ENCODE measurements around the gene MAB21L4. TPM values are rescaled to one million over a fixed set of nuclear protein-coding genes. Genes with fewer than 3 reads are reported as not detected.
A peak's percentile ranks its signal among the peaks of the same experiment; 100 is the strongest.

Gene MAB21L4
- polyA plus RNA-seq, 4 donors, result 3.8 to 29.3 (median 9.1) TPM

DNA sequence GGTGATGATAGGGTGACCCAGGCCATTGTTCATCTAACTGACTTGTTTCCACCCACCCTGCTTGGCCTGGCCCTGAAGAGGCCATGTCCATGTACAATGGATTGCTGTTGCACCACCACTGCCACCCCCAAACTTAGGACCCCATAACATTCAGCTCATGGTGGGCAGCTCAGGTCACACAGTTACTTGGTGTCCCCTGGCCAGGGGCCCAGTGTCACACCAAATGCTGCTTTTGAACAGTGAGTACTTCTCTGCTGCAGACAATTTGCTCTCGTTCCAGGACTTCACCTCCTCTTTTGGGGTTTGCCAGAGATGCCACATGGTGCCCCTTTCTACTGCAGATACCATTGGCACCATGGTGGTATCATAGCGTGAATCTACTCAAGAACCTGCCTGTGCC, 11.7 kb downstream of the MAB21L4 start:
- Histone ChIP-seq H3K36me3 (ENCODE audit: control insufficient read depth in 3 of 3, insufficient read depth in 2 of 3, low read depth in 1 of 3, low read length in 3 of 3) (peaks cover 0 to 35% (median 0%) of the 10 kb centered on the region in 3 donors), H3K9me3 (ENCODE audit: control insufficient read depth in 2 of 2, insufficient read depth in 1 of 2, low read depth in 1 of 2, low read length in 1 of 2) (no peaks in the 10 kb centered on the region), H3K27ac (ENCODE audit: low read depth in 1 of 3, low read length in 2 of 3) (no peak overlapping the region), H3K27me3 (ENCODE audit: control insufficient read depth in 3 of 3, insufficient read depth in 3 of 3, low read length in 3 of 3) (no peaks in the 10 kb centered on the region), H3K4me1 (ENCODE audit: control insufficient read depth in 3 of 3, insufficient read depth in 2 of 3, low read depth in 1 of 3, low read length in 2 of 3) (peaks cover 0 to 39% (median under 1%) of the 10 kb centered on the region in 3 donors), H3K4me3 (ENCODE audit: low read depth in 1 of 3, low read length in 3 of 3) (no peak overlapping the region)
- DNase-seq (no peak), FAIRE-seq (no peak)
- 86 to 93% (median 92%) methylated on average over 2 of the region's 2 CpGs for WGBS, 3 donors

- Histone ChIP-seq H3K4me1 (ENCODE audit: control insufficient read depth in 3 of 3, insufficient read depth in 2 of 3, low read depth in 1 of 3, low read length in 2 of 3) (peaks cover 0 to 24% (median 5%) of the 10 kb centered on the region in 3 donors), H3K27ac (ENCODE audit: low read depth in 1 of 3, low read length in 2 of 3) (no peak overlapping the region), H3K36me3 (ENCODE audit: control insufficient read depth in 3 of 3, insufficient read depth in 2 of 3, low read depth in 1 of 3, low read length in 3 of 3) (peaks cover 0 to 20% (median 0%) of the 10 kb centered on the region in 3 donors), H3K9me3 (ENCODE audit: control insufficient read depth in 2 of 2, insufficient read depth in 1 of 2, low read depth in 1 of 2, low read length in 1 of 2) (no peaks in the 10 kb centered on the region), H3K4me3 (ENCODE audit: low read depth in 1 of 3, low read length in 3 of 3) (no peak overlapping the region), H3K27me3 (ENCODE audit: control insufficient read depth in 3 of 3, insufficient read depth in 3 of 3, low read length in 3 of 3) (no peaks in the 10 kb centered on the region)
- 54 to 68% (median 61%) methylated on average over 6 of the region's 6 CpGs for WGBS, 3 donors
- FAIRE-seq (no peak), DNase-seq (no peak)
Measured at GRCh38 chr2:240881913-240882312, 14.0 kb downstream of the MAB21L4 start.

DNA sequence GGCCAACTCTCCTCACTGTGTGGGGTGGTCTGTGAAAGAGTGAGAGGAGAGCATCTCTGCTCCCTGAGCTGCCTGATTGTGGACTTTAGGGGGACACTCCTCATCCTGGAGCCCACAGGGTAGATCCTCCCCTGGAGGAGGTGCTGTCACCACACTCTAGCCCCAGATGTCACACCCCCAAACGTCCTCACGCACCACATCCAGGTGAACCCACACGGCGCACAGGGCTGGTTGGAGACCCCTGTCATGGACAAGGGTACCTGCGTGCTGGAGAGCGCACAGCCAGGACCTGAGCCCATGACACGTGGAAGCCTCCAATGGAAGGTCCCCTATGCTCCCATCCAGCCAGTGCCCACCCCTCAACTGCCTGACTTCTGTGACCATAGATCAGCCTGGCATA, 16.9 kb downstream of the MAB21L4 start:
- 76 to 96% (median 78%) methylated on average over 7 of the region's 7 CpGs for WGBS, 3 donors
- H3K9me3 ChIP-seq (ENCODE audit: control insufficient read depth in 2 of 2, insufficient read depth in 1 of 2, low read depth in 1 of 2, low read length in 1 of 2), result no peaks in the 10 kb centered on the region

DNA sequence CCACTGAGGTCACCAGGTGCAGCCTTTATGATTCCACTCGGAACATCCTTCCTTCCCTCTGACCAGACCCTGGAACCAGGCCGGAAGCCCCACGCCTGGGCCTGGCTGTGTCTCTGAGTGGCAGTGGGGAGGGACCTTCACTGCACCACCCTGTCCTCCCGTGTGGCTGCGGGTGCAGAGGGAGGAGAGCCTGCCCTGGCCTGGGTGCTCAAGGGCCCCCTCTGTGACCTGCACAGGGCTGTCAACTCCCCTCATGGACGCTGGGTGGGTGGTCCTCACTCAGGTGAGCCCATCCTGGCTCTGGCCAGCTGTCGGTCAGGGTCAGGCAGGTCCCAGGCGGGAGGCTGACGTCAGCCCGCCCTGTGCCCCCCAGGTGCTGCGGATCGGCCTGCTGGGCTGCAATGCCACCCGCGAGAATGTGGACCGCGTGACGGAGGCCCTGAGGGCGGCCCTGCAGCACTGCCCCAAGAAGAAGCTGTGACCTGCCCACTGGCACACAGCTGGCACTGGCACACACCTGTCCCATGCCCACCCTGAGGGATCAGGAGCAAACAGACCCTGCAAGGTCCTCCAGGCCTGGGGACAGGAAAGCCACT, 17.5 kb downstream of the MAB21L4 start:
- no peak for FAIRE-seq
- Histone ChIP-seq H3K4me3 (ENCODE audit: low read depth in 1 of 3, low read length in 3 of 3) (no peak overlapping the region), H3K9me3 (ENCODE audit: control insufficient read depth in 2 of 2, insufficient read depth in 1 of 2, low read depth in 1 of 2, low read length in 1 of 2) (no peaks in the 10 kb centered on the region), H3K27ac (ENCODE audit: low read depth in 1 of 3, low read length in 2 of 3) (no peak overlapping the region), H3K4me1 (ENCODE audit: control insufficient read depth in 3 of 3, insufficient read depth in 2 of 3, low read depth in 1 of 3, low read length in 2 of 3) (peaks cover 0 to 50% (median 20%) of the 10 kb centered on the region in 3 donors), H3K27me3 (ENCODE audit: control insufficient read depth in 3 of 3, insufficient read depth in 3 of 3, low read length in 3 of 3) (no peaks in the 10 kb centered on the region), H3K36me3 (ENCODE audit: control insufficient read depth in 3 of 3, insufficient read depth in 2 of 3, low read depth in 1 of 3, low read length in 3 of 3) (no peaks in the 10 kb centered on the region)
- 90 to 91% (median 90%) methylated on average over 16 to 18 of the region's 18 CpGs for WGBS, 3 donors
- no peak for DNase-seq

More for the DNA sequence above, 16.9 kb downstream of the MAB21L4 start:
- Histone ChIP-seq H3K36me3 (ENCODE audit: control insufficient read depth in 3 of 3, insufficient read depth in 2 of 3, low read depth in 1 of 3, low read length in 3 of 3) (peaks cover 0 to under 1% (median 0%) of the 10 kb centered on the region in 3 donors), H3K27me3 (ENCODE audit: control insufficient read depth in 3 of 3, insufficient read depth in 3 of 3, low read length in 3 of 3) (no peaks in the 10 kb centered on the region), H3K27ac (ENCODE audit: low read depth in 1 of 3, low read length in 2 of 3) (no peak overlapping the region), H3K4me1 (ENCODE audit: control insufficient read depth in 3 of 3, insufficient read depth in 2 of 3, low read depth in 1 of 3, low read length in 2 of 3) (peaks cover 0 to 45% (median 19%) of the 10 kb centered on the region in 3 donors), H3K4me3 (ENCODE audit: low read depth in 1 of 3, low read length in 3 of 3) (no peak overlapping the region)
- DNase-seq (no peak), FAIRE-seq (no peak)

- H3K36me3 ChIP-seq (ENCODE audit: control insufficient read depth in 3 of 3, insufficient read depth in 2 of 3, low read depth in 1 of 3, low read length in 3 of 3), result no peaks in the 10 kb centered on the region
- FAIRE-seq, result no peak
- DNase-seq, result no peak
- H3K4me1 ChIP-seq (ENCODE audit: control insufficient read depth in 3 of 3, insufficient read depth in 2 of 3, low read depth in 1 of 3, low read length in 2 of 3), result peaks cover 0 to 55% (median 20%) of the 10 kb centered on the region in 3 donors
- H3K27ac ChIP-seq (ENCODE audit: low read depth in 1 of 3, low read length in 2 of 3), result no peak overlapping the region
- H3K27me3 ChIP-seq (ENCODE audit: control insufficient read depth in 3 of 3, insufficient read depth in 3 of 3, low read length in 3 of 3), result no peaks in the 10 kb centered on the region
- H3K4me3 ChIP-seq (ENCODE audit: low read depth in 1 of 3, low read length in 3 of 3), result no peak overlapping the region
- WGBS, 3 donors, result 89 to 94% (median 90%) methylated on average over 40 of the region's 40 CpGs
- no peaks in the 10 kb centered on the region for H3K9me3 ChIP-seq (ENCODE audit: control insufficient read depth in 2 of 2, insufficient read depth in 1 of 2, low read depth in 1 of 2, low read length in 1 of 2)
Measured at GRCh38 chr2:240877460-240878340, 18.3 kb downstream of the MAB21L4 start.

- Histone ChIP-seq H3K36me3 (ENCODE audit: control insufficient read depth in 3 of 3, insufficient read depth in 2 of 3, low read depth in 1 of 3, low read length in 3 of 3) (no peaks in the 10 kb centered on the region), H3K4me1 (ENCODE audit: control insufficient read depth in 3 of 3, insufficient read depth in 2 of 3, low read depth in 1 of 3, low read length in 2 of 3) (peaks cover 0 to 52% (median 20%) of the 10 kb centered on the region in 3 donors), H3K4me3 (ENCODE audit: low read depth in 1 of 3, low read length in 3 of 3) (no peak overlapping the region), H3K9me3 (ENCODE audit: control insufficient read depth in 2 of 2, insufficient read depth in 1 of 2, low read depth in 1 of 2, low read length in 1 of 2) (no peaks in the 10 kb centered on the region), H3K27me3 (ENCODE audit: control insufficient read depth in 3 of 3, insufficient read depth in 3 of 3, low read length in 3 of 3) (no peaks in the 10 kb centered on the region), H3K27ac (ENCODE audit: low read depth in 1 of 3, low read length in 2 of 3) (peak overlapping the region; percentile 52 to 88 (median 61))
- peak; percentile 89 to 94 for DNase-seq
- 19 to 64% (median 39%) methylated on average over 16 to 18 of the region's 18 CpGs for WGBS, 3 donors
- no peak for FAIRE-seq
Measured at GRCh38 chr2:240876475-240877251, 19.3 kb downstream of the MAB21L4 start.

- no peak overlapping the region for H3K4me3 ChIP-seq (ENCODE audit: low read depth in 1 of 3, low read length in 3 of 3)
- H3K27ac ChIP-seq (ENCODE audit: low read depth in 1 of 3, low read length in 2 of 3), result peak overlapping the region in 2 of 3 donors; percentile 39 to 88
- peaks cover 0 to 46% (median 20%) of the 10 kb centered on the region in 3 donors for H3K4me1 ChIP-seq (ENCODE audit: control insufficient read depth in 3 of 3, insufficient read depth in 2 of 3, low read depth in 1 of 3, low read length in 2 of 3)
- 35 to 58% (median 49%) methylated on average over 7 of the region's 7 CpGs for WGBS, 3 donors
- no peaks in the 10 kb centered on the region for H3K9me3 ChIP-seq (ENCODE audit: control insufficient read depth in 2 of 2, insufficient read depth in 1 of 2, low read depth in 1 of 2, low read length in 1 of 2)
- H3K36me3 ChIP-seq (ENCODE audit: control insufficient read depth in 3 of 3, insufficient read depth in 2 of 3, low read depth in 1 of 3, low read length in 3 of 3), result no peaks in the 10 kb centered on the region
- DNase-seq (peak in 1 of 2 donors; percentile 27), FAIRE-seq (no peak)
- H3K27me3 ChIP-seq (ENCODE audit: control insufficient read depth in 3 of 3, insufficient read depth in 3 of 3, low read length in 3 of 3), result no peaks in the 10 kb centered on the region
Measured at GRCh38 chr2:240876035-240876474, 19.9 kb downstream of the MAB21L4 start.
